NCI-H226 (cell line): Measurements from ENCODE around the gene TMEM114.

Experiments
- DNase-seq: peaks from one replicate; pipeline ENCODE4 v3.0.0-alpha.2; 2015

The TMEM114 gene

GRCh38 chr16:8589900-8590688 lies at the start of gene TMEM114:
TMEM114 (minus strand) TSS chr16:8590511; CDS start chr16:8589838, 673 bp downstream.
- DNase-seq = no peak

- no peak for DNase-seq
These were observed 49.4 kb upstream of the TMEM114 start for GRCh38 chr16:8639694-8640093.

- DNase-seq = no peak
These were observed 44.9 kb upstream of the TMEM114 start for GRCh38 chr16:8634991-8635736.

GRCh38 chr16:8632675-8633182 lies 42.4 kb upstream of the TMEM114 start:
- DNase-seq = no peak

- DNase-seq = no peak
These were observed 41.6 kb upstream of the TMEM114 start for GRCh38 chr16:8631818-8632465.

GRCh38 chr16:8631373-8631772 lies 41.1 kb upstream of the TMEM114 start:
- DNase-seq = no peak

- DNase-seq = no peak
These were observed 40.1 kb upstream of the TMEM114 start for GRCh38 chr16:8630255-8630953.

GRCh38 chr16:8628981-8629725 lies 38.8 kb upstream of the TMEM114 start:
- DNase-seq = no peak

GRCh38 chr16:8627456-8627855 lies 37.1 kb upstream of the TMEM114 start:
- no peak for DNase-seq

GRCh38 chr16:8626946-8627345 lies 36.6 kb upstream of the TMEM114 start:
- DNase-seq = no peak

- DNase-seq = no peak
These were observed 35.3 kb upstream of the TMEM114 start for GRCh38 chr16:8625491-8626087.

GRCh38 chr16:8623634-8624033 lies 33.3 kb upstream of the TMEM114 start:
- no peak for DNase-seq

- DNase-seq = no peak
These were observed 32.0 kb upstream of the TMEM114 start for GRCh38 chr16:8622315-8622656.

- peak; percentile 69 for DNase-seq
These were observed 31.4 kb upstream of the TMEM114 start, which contains the start of gene METTL22 for GRCh38 chr16:8621572-8622314. METTL22 (plus strand) TSS chr16:8621698; CDS start chr16:8625666, 3,968 bp downstream.

GRCh38 chr16:8621222-8621571 lies 30.9 kb upstream of the TMEM114 start:
- no peak for DNase-seq

GRCh38 chr16:8620535-8620934 lies 30.2 kb upstream of the TMEM114 start:
- DNase-seq = no peak

GRCh38 chr16:8619671-8620370 lies 29.5 kb upstream of the TMEM114 start:
- no peak for DNase-seq

- no peak for DNase-seq
These were observed 24.2 kb upstream of the TMEM114 start for GRCh38 chr16:8614435-8615029.

GRCh38 chr16:8611886-8612600 lies 21.7 kb upstream of the TMEM114 start:
- peak; percentile 51 for DNase-seq
